ENCODE measurements around the gene CIB2. TPM values are rescaled to one million over a fixed set of nuclear protein-coding genes. Genes with fewer than 3 reads are reported as not detected.

Gene CIB2
- total RNA-seq, 6 donors from 2014 or later, result 0.77 to 5.2 (median 1.2) TPM; not detected in 1

- DNase-seq (no peak), ATAC-seq (ENCODE audit: low FRiP score in 2 of 2) (no peak)
- no peak overlapping the region for H3K27ac ChIP-seq
- no peaks in the 10 kb centered on the region for H3K9me3 ChIP-seq
- H3K4me3 ChIP-seq, result no peak overlapping the region
- peaks cover 7 to 25% (median 11%) of the 10 kb centered on the region in 4 donors for H3K4me1 ChIP-seq
- no peaks in the 10 kb centered on the region for H3K36me3 ChIP-seq
- no peak for TF ChIP-seq POLR2AphosphoS5 (IDR thresholded peaks at IDR 0.05)
- no peak for TF ChIP-seq CTCF (IDR thresholded peaks at IDR 0.05)
- no peak for TF ChIP-seq POLR2A (IDR thresholded peaks at IDR 0.05)
- no peak for TF ChIP-seq EP300 (IDR thresholded peaks at IDR 0.05)
- WGBS, 2 donors, result 92 to 95% methylated on average over 3 of the region's 3 CpGs
- H3K27me3 ChIP-seq, result no peaks in the 10 kb centered on the region
Observed at GRCh38 chr15:78090422-78091063, 40.7 kb downstream of the CIB2 start.

- Histone ChIP-seq H3K4me1 (peaks cover 20 to 38% (median 25%) of the 10 kb centered on the region in 4 donors), H3K9me3 (no peaks in the 10 kb centered on the region), H3K36me3 (no peaks in the 10 kb centered on the region), H3K4me3 (no peak overlapping the region), H3K27me3 (no peaks in the 10 kb centered on the region), H3K27ac (no peak overlapping the region)
- ATAC-seq (ENCODE audit: low FRiP score in 2 of 2) (no peak), DNase-seq (no peak)
- no peak for TF ChIP-seq EP300 (IDR thresholded peaks at IDR 0.05)
- no peak for TF ChIP-seq POLR2AphosphoS5 (IDR thresholded peaks at IDR 0.05)
- no peak for TF ChIP-seq POLR2A (IDR thresholded peaks at IDR 0.05)
- TF ChIP-seq CTCF (IDR thresholded peaks at IDR 0.05), result no peak
- 80 to 93% methylated on average over 3 of the region's 3 CpGs for WGBS, 2 donors
Observed at GRCh38 chr15:78088773-78089080, 42.5 kb downstream of the CIB2 start.

DNA sequence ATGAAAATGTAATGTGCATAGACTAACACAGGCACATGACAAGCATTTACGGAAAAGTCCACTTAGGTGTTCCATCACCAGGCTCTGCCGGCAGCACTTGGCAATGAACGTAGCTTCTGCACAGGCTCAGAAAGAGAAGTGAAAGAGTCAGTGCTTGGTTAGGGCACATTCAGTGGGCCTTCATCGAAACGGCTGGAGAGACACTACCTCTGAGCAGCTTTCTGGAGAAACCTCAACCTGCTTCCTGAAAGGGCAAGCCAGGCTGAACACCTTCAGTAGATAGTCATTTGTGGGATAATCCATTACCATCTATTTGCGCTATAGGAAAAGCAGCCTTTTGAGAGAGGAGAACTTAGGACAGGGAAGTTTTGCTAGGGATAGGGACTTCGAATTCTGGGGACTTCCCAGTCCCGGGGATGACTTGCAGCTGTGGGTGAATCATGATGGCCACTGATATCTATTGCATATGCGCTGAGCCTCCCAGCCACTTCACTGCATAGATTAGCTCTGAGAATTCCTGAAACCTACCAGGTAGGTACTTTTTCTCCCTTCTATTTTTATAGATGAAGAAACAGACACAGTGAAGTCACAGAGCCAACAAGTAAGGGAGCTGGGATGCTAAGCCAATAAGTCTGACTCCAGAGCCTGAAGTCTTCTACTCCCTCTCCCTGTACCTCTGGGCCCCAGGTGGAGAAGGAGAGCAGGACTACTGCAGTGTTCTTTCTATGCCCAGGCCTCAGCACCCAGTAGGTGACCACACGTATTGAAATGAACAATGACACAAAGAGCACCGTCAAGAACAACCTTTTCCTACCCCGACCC, 43.1 kb downstream of the CIB2 start:
- Histone ChIP-seq H3K36me3 (no peaks in the 10 kb centered on the region), H3K4me3 (no peak overlapping the region), H3K9me3 (no peaks in the 10 kb centered on the region), H3K27me3 (no peaks in the 10 kb centered on the region), H3K27ac (peak overlapping the region in 1 of 4 donors; percentile 23), H3K4me1 (peaks cover 25 to 43% (median 30%) of the 10 kb centered on the region in 4 donors)
- no peak for TF ChIP-seq POLR2AphosphoS5 (IDR thresholded peaks at IDR 0.05)
- whole genome bisulfite sequencing, 2 donors, result 78 to 84% methylated on average over 12 of the region's 12 CpGs
- ATAC-seq (ENCODE audit: low FRiP score in 2 of 2), result peak in 1 of 2 donors; percentile 42
- DNase-seq, result no peak

DNA sequence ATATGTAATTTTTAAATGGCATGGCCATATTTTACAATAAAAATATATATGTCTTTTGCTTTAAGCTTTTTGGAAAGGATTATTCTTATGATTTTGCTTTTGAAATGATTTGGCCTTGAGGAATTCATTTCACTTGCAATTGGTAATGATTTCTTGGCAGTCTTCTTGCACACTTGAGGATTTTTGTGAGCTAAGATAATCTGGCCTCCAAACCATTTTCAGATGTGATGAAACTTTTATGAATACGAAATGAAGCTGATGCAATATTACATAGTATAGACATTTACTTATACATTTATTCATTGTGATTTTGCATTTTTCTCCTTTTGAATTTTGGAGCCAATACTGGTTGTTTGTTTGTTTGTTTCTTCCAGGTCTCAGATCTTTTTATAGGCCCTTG, 45.3 kb downstream of the CIB2 start:
- WGBS, 2 donors, result 54 to 63% methylated on average over 1 of the region's 1 CpG
- no peaks in the 10 kb centered on the region for H3K36me3 ChIP-seq
- ATAC-seq (ENCODE audit: low FRiP score in 2 of 2), result peak in 1 of 2 donors; percentile 11
- TF ChIP-seq POLR2AphosphoS5 (IDR thresholded peaks at IDR 0.05) (no peak), POLR2A (IDR thresholded peaks at IDR 0.05) (no peak), CTCF (IDR thresholded peaks at IDR 0.05) (no peak), EP300 (IDR thresholded peaks at IDR 0.05) (no peak)
- H3K27me3 ChIP-seq, result no peaks in the 10 kb centered on the region
- no peak overlapping the region for H3K27ac ChIP-seq
- H3K4me1 ChIP-seq, result peaks cover 32 to 44% (median 37%) of the 10 kb centered on the region in 4 donors
- no peaks in the 10 kb centered on the region for H3K9me3 ChIP-seq
- DNase-seq, result no peak
- no peak overlapping the region for H3K4me3 ChIP-seq

DNA sequence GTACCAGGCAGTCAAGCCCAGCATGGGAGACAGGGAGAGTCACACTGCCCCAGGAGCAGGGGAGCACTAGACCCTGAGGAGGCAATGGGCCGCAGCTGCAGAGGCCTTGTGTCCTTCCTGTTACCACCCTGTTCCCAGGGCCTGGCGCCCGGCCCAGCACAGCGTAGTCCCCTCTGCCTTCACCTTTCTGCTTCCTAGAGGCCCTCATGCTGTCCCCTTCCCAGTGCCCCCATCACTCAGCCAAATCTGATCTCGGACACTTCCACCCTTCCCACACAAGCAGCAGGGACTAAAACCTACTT, 46.8 kb downstream of the CIB2 start:
- H3K27ac ChIP-seq, result peak overlapping the region; percentile 11 to 83 (median 62)
- no peak overlapping the region for H3K4me3 ChIP-seq
- H3K9me3 ChIP-seq, result no peaks in the 10 kb centered on the region
- WGBS, 2 donors, result 46 to 58% methylated on average over 3 to 5 of the region's 5 CpGs
- H3K4me1 ChIP-seq, result peaks cover 32 to 46% (median 39%) of the 10 kb centered on the region in 4 donors
- no peaks in the 10 kb centered on the region for H3K27me3 ChIP-seq
- no peaks in the 10 kb centered on the region for H3K36me3 ChIP-seq
- DNase-seq (peak in 1 of 2 donors; percentile 81), ATAC-seq (ENCODE audit: low FRiP score in 2 of 2) (no peak)
- no peak for TF ChIP-seq CTCF (IDR thresholded peaks at IDR 0.05)
- no peak for TF ChIP-seq POLR2AphosphoS5 (IDR thresholded peaks at IDR 0.05)
- TF ChIP-seq EP300 (IDR thresholded peaks at IDR 0.05), result no peak
- TF ChIP-seq POLR2A (IDR thresholded peaks at IDR 0.05), result no peak

All from upper lobe of left lung (tissue), 6 donors.